Breast epithelium (tissue), 3 donors: ENCODE measurements around the gene NOS1AP.

ENCODE experiments used
- POLR2A ChIP-seq: fragments of 450-650 bp; IDR thresholded peaks from one replicate; pipeline ENCODE4 v1.6.1; 2016; ENCODE audit warnings: antibody characterized with exemption, mild to moderate bottlenecking, moderate library complexity
- POLR2AphosphoS5 ChIP-seq, 3 donors: sonication (generic); formaldehyde crosslinking; IDR thresholded peaks; one replicate each; pipeline ENCODE4 v1.6.1; 2017; ENCODE audit warnings: antibody characterized with exemption in 3 of 3
- TF ChIP-seq, protein P1 (sequence below), 3 donors: fragments of 450-650 bp; IDR thresholded peaks; one replicate each; pipeline ENCODE4 v1.5.1; 2016 to 2017; ENCODE audit warnings: antibody characterized with exemption in 3 of 3, mild to moderate bottlenecking in 3 of 3, moderate library complexity in 3 of 3

DNA sequence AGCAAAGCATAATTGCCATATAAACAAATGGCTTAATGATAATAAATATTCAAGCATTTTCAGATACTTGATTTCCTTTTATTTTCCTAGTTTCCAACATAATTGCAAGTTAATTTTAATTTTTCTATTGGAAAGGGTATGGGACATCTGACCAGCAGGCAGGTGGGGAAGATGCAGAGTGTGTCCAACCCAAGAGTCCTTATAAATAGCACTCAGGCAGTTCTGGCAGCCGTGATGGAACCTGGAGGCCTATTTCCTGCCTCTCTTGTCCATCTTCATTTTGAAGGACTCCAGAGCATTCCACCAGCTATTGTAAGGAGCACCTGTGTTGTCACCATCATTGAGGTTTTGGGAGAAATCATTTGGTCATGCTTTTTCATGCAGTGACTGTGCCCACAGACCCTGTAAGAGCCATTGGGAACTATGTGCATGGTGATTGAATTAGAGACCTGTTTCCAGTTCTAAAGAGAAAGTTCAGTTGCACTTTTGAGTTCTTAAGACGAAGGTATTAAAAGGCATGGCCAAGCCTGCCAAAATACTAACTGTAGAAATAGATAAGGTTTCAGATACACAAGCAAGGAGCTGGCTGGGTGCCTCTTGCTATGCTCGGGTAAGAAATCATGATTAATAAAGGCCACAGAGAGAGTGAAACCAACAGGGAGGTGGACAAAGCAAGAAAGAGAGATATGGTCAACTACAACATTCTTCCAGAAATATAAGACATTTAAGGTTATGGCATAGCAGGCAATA lies 214.9 kb downstream of the NOS1AP start:
- TF ChIP-seq, protein P1, sequence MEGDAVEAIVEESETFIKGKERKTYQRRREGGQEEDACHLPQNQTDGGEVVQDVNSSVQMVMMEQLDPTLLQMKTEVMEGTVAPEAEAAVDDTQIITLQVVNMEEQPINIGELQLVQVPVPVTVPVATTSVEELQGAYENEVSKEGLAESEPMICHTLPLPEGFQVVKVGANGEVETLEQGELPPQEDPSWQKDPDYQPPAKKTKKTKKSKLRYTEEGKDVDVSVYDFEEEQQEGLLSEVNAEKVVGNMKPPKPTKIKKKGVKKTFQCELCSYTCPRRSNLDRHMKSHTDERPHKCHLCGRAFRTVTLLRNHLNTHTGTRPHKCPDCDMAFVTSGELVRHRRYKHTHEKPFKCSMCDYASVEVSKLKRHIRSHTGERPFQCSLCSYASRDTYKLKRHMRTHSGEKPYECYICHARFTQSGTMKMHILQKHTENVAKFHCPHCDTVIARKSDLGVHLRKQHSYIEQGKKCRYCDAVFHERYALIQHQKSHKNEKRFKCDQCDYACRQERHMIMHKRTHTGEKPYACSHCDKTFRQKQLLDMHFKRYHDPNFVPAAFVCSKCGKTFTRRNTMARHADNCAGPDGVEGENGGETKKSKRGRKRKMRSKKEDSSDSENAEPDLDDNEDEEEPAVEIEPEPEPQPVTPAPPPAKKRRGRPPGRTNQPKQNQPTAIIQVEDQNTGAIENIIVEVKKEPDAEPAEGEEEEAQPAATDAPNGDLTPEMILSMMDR (IDR thresholded peaks at IDR 0.05) = no peak
- no peak for TF ChIP-seq POLR2AphosphoS5 (IDR thresholded peaks at IDR 0.05)
- TF ChIP-seq POLR2A = no peak
